ENCODE results near the gene STT3B. TPM values are rescaled to one million over a fixed set of nuclear protein-coding genes. Genes with fewer than 3 reads are reported as not detected.

The STT3B gene
- total and polyA plus RNA-seq, 2 of the 4 experiments (the other 2 are of a cell fraction): 45.5 to 86.4 TPM

DNA sequence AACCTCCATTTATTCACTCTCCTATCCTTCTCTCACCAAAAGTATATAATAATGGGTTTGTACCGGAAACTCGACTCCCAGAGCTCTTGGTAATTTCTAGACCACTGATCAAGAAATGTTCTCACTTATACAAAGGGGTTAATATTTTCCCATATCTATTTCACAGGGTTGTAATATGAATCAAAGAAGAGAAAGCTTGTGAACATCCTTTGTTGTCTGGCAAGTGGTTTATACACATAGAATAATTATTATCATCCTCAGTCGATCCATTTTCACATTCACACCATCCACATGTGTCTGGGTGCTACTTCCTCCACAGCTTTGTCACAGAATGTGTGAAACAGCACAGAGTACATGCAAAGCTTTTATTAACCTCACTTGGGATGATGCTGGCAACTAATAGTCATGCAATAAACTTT lies 29.9 kb upstream of the STT3B start:
- Histone ChIP-seq H2BK20ac (ENCODE audit: low read depth, low read length) (no peak overlapping the region), H3K14ac (replicated peaks; ENCODE audit: low read depth, low read length) (no peak overlapping the region), H3K4me3 (ENCODE audit: insufficient read depth, low read depth, low read length) (no peak overlapping the region), H2AK9ac (replicated peaks; ENCODE audit: low read depth, low read length, poor library complexity) (no peak overlapping the region), H3K23ac (ENCODE audit: low read depth, low read length) (no peak overlapping the region), H2BK15ac (ENCODE audit: low read depth, low read length) (no peak overlapping the region), H3K9me1 (ENCODE audit: insufficient read depth, low read length) (no peaks in the 10 kb centered on the region), H3K27me3 (ENCODE audit: control insufficient read depth, insufficient read depth, low read length) (peaks cover 12% of the 10 kb centered on the region), H3K18ac (ENCODE audit: low read depth, low read length) (no peak overlapping the region), H4K91ac (ENCODE audit: insufficient read depth, low read depth, low read length) (no peak overlapping the region), H2BK120ac (ENCODE audit: low read depth, low read length) (no peak overlapping the region), H3K4me1 (ENCODE audit: control insufficient read depth, insufficient read depth, low read length) (no peaks in the 10 kb centered on the region), H3K9me3 (ENCODE audit: control insufficient read depth, insufficient read depth, low read length) (no peaks in the 10 kb centered on the region), H3K56ac (ENCODE audit: extremely low read depth, insufficient read depth, low read length) (no peak overlapping the region), H3K27ac (ENCODE audit: insufficient read depth, low read length) (no peak overlapping the region), H4K5ac (ENCODE audit: low read depth, low read length) (no peak overlapping the region), H2BK5ac (ENCODE audit: low read depth, low read length, poor library complexity, severe bottlenecking) (no peak overlapping the region), H2AFZ (replicated peaks; ENCODE audit: low read length, poor library complexity) (no peak overlapping the region), H4K8ac (ENCODE audit: low read depth in 2 of 2, low read length in 2 of 2) (no peak overlapping the region), H3K79me1 (ENCODE audit: low read depth in 1 of 2, low read length in 2 of 2) (no peaks in the 10 kb centered on the region), H3K4me2 (ENCODE audit: low read depth, low read length) (no peak overlapping the region), H3K4ac (ENCODE audit: low read depth, low read length) (no peak overlapping the region), H3K9ac (ENCODE audit: low read depth, low read length) (no peak overlapping the region), H3K36me3 (ENCODE audit: control insufficient read depth, insufficient read depth, low read length) (no peaks in the 10 kb centered on the region), H2AK5ac (ENCODE audit: low read depth, low read length) (no peak overlapping the region), H4K20me1 (ENCODE audit: insufficient read depth, low read length) (no peaks in the 10 kb centered on the region)
- ChIA-PET CTCF (no interaction called here), POLR2A (ENCODE audit: unreplicated experiment) (no interaction called here)
- no TSS peak for BruUV-seq (replicated peaks)
- WGBS, 2 experiments (ENCODE audit: extremely low coverage in 2 of 2, insufficient read length in 1 of 2): no CpG with 5 or more reads among the region's 3 CpGs
- ATAC-seq (ENCODE audit: low read depth): no peak
- dilution Hi-C loops (cut with HindIII; ENCODE audit: low sequenced_read_pairs, unreplicated experiment): no loop called here
- in situ Hi-C loops (cut with MboI; ENCODE audit: low sequenced_read_pairs): no loop called here
- no peak for DNase-seq
- TF ChIP-seq POLR2A (IDR thresholded peaks at IDR 0.05; ENCODE audit: low read depth, low read length) (no peak), ELK1 (IDR thresholded peaks at IDR 0.05; ENCODE audit: borderline replicate concordance, low read depth, low read length) (no peak), MAZ (IDR thresholded peaks at IDR 0.05; ENCODE audit: borderline replicate concordance, low read depth, low read length) (no peak), FOS (IDR thresholded peaks at IDR 0.05; ENCODE audit: low read depth, low read length) (no peak), MAFK (IDR thresholded peaks at IDR 0.05; ENCODE audit: low read depth, low read length) (no peak), MXI1 (IDR thresholded peaks at IDR 0.05; ENCODE audit: borderline replicate concordance, low read depth, low read length) (no peak), RFX5 (IDR thresholded peaks at IDR 0.05; ENCODE audit: low read depth, low read length) (no peak), CHD1 (IDR thresholded peaks at IDR 0.05; ENCODE audit: low read depth, low read length) (no peak), CEBPB (IDR thresholded peaks at IDR 0.05; ENCODE audit: low read depth, low read length) (no peak)
- TF ChIP-seq, protein P1, sequence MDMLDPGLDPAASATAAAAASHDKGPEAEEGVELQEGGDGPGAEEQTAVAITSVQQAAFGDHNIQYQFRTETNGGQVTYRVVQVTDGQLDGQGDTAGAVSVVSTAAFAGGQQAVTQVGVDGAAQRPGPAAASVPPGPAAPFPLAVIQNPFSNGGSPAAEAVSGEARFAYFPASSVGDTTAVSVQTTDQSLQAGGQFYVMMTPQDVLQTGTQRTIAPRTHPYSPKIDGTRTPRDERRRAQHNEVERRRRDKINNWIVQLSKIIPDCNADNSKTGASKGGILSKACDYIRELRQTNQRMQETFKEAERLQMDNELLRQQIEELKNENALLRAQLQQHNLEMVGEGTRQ (IDR thresholded peaks at IDR 0.05; ENCODE audit: low read depth, low read length): no peak
- intact Hi-C loops (cut with micrococcal nuclease): no loop called here
